Measurements from ENCODE around the gene LOC128125822.

LOC128125822 gene

DNA sequence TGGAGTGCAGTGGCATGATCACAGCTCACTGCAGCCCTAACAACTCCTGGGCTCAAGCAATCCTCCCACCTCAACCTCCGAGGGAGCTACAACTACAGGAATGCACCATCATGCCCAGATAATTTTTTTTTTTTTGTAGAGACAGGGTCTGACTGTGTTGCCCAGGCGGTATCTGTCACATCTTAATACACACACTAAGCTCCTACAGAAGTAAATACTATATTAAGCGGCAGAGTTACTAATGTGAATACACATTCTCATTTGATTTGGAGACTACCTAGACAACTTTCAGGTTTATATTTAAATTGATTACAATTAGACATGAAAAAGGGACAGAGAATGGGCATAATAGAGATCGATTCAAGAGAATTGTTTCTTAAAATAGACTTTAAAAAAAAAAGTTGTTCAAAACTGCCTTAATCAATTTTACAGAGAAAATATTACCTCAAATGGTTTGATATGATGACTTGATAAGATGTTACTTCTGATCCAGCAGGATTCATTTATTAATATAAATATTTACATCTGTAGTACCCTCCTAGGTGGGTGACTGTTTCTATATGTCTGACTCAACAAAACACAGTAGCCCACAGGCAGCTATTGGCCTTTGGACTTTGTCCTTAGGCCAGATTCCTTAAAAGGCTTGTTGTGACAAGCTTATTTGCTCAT is 7.1 kb upstream of the LOC128125822 start:
- no peak overlapping the region for H3K4me3 ChIP-seq (replicated peaks in 1 of 3; ENCODE audit: insufficient read depth in 1 of 3, low read depth in 1 of 3, low read length in 3 of 3)
- CTCF ChIA-PET, result interaction anchor here (1.2 to 1.5 kb wide), 1 partner anchor 33 kb away, joined by 3 read pairs; no protein-coding TSS in a partner anchor
- dilution Hi-C loops (cut with MboI; ENCODE audit: extremely low pct_ligation_motif_present, low sequenced_read_pairs), result no loop called here

More for the DNA sequence above, 7.1 kb upstream of the LOC128125822 start:
- no peaks in the 10 kb centered on the region for H3K9me3 ChIP-seq (replicated peaks; ENCODE audit: control insufficient read depth, insufficient read depth, low read length)
- FAIRE-seq, result no peak
- H3K4me2 ChIP-seq (ENCODE audit: insufficient read depth, low read length), result no peak overlapping the region
- H3K79me2 ChIP-seq (ENCODE audit: control insufficient read depth, insufficient read depth, low read length), result no peaks in the 10 kb centered on the region
- no peaks in the 10 kb centered on the region for H3K4me1 ChIP-seq (ENCODE audit: control insufficient read depth, extremely low read depth, insufficient read depth, low read length)
- H3K9me1 ChIP-seq (replicated peaks; ENCODE audit: control insufficient read depth, extremely low read depth, insufficient read depth, low read length), result no peaks in the 10 kb centered on the region
- no peak overlapping the region for H2AFZ ChIP-seq (ENCODE audit: low read depth, low read length)
- intact Hi-C loops (cut with micrococcal nuclease), result no loop called here
- H3K27ac ChIP-seq (ENCODE audit: insufficient read depth, low read depth, low read length), result no peak overlapping the region
- H3K27me3 ChIP-seq (ENCODE audit: control insufficient read depth in 2 of 2, insufficient read depth in 2 of 2, low read length in 2 of 2), result peaks cover 6 to 14% of the 10 kb centered on the region in 2 experiments
- no peak for DNase-seq (ENCODE audit: low read depth, low spot score)
- POLR2A ChIA-PET, result no interaction called here
- TF ChIP-seq, protein P1, sequence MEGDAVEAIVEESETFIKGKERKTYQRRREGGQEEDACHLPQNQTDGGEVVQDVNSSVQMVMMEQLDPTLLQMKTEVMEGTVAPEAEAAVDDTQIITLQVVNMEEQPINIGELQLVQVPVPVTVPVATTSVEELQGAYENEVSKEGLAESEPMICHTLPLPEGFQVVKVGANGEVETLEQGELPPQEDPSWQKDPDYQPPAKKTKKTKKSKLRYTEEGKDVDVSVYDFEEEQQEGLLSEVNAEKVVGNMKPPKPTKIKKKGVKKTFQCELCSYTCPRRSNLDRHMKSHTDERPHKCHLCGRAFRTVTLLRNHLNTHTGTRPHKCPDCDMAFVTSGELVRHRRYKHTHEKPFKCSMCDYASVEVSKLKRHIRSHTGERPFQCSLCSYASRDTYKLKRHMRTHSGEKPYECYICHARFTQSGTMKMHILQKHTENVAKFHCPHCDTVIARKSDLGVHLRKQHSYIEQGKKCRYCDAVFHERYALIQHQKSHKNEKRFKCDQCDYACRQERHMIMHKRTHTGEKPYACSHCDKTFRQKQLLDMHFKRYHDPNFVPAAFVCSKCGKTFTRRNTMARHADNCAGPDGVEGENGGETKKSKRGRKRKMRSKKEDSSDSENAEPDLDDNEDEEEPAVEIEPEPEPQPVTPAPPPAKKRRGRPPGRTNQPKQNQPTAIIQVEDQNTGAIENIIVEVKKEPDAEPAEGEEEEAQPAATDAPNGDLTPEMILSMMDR (IDR thresholded peaks at IDR 0.05; ENCODE audit: extremely low read depth in 1 of 2, insufficient read depth in 1 of 2, low read depth in 1 of 2, low read length in 2 of 2), result no peak
- TF ChIP-seq MYC (IDR thresholded peaks at IDR 0.05; ENCODE audit: low read depth, low read length) (no peak), FOS (IDR thresholded peaks at IDR 0.05; ENCODE audit: borderline replicate concordance, insufficient read depth, low read length) (no peak), JUN (IDR thresholded peaks at IDR 0.05; ENCODE audit: borderline replicate concordance, insufficient read depth, insufficient read length, low read depth) (no peak), EZH2 (IDR thresholded peaks at IDR 0.05; ENCODE audit: borderline replicate concordance, low read depth, low read length, severe bottlenecking) (no peak), POLR2A (IDR thresholded peaks at IDR 0.05; ENCODE audit: low read depth, low read length) (no peak), POLR2AphosphoS5 (IDR thresholded peaks at IDR 0.05; ENCODE audit: insufficient read depth, low read depth, low read length) (no peak), GATA2 (IDR thresholded peaks at IDR 0.05; ENCODE audit: insufficient read depth, insufficient read length, low read depth, low read length) (no peak)
- TF ChIP-seq, protein P2, sequence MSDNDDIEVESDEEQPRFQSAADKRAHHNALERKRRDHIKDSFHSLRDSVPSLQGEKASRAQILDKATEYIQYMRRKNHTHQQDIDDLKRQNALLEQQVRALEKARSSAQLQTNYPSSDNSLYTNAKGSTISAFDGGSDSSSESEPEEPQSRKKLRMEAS (IDR thresholded peaks at IDR 0.05; ENCODE audit: insufficient read depth, insufficient read length), result no peak
- no peaks in the 10 kb centered on the region for H4K20me1 ChIP-seq (replicated peaks; ENCODE audit: control insufficient read depth, extremely low read depth, insufficient read depth, low read length)
- no TSS peak for BruUV-seq (replicated peaks)
- no peak overlapping the region for H3K9ac ChIP-seq (replicated peaks; ENCODE audit: extremely low read depth, insufficient read depth, low read length)
- no peaks in the 10 kb centered on the region for H3K36me3 ChIP-seq (ENCODE audit: control insufficient read depth in 2 of 2, extremely low read depth in 1 of 2, insufficient read depth in 2 of 2, low read length in 2 of 2)

All from endothelial cell of umbilical vein (primary cell).